K562 (cell line): ENCODE data around the gene USP32. TPM values are rescaled to one million over a fixed set of nuclear protein-coding genes. Genes with fewer than 3 reads are reported as not detected.

ENCODE experiments used
- COPS2 ChIP-seq: fragments of 450-650 bp; conservative IDR thresholded peaks from 2 replicates; pipeline ENCODE4 v1.6.1; 2016; ENCODE audit warnings: mild to moderate bottlenecking, moderate library complexity
- EGR1 ChIP-seq: fragments of 450-650 bp; conservative IDR thresholded peaks from 2 replicates; pipeline ENCODE4 v1.6.1; 2017; ENCODE audit warnings: mild to moderate bottlenecking
- HLTF ChIP-seq: fragments of 450-650 bp; IDR thresholded peaks from 2 replicates; pipeline ENCODE4 v1.6.1; 2016
- HMGN3 ChIP-seq: IDR thresholded peaks from 2 replicates; pipeline ENCODE4 v1.6.1; 2011; ENCODE audit warnings: borderline replicate concordance, low read depth, mild to moderate bottlenecking, mixed read lengths, low read length; ENCODE audit not compliant: insufficient read length; ENCODE audit errors: extremely low read depth
- L3MBTL2 ChIP-seq: fragments of 450-650 bp; IDR thresholded peaks from 2 replicates; pipeline ENCODE4 v1.6.1; 2016; ENCODE audit warnings: mild to moderate bottlenecking, moderate library complexity
- NEUROD1 ChIP-seq: fragments of 150-350 bp; IDR thresholded peaks from 2 replicates; pipeline ENCODE4 v1.6.1; 2014; ENCODE audit warnings: borderline replicate concordance, low read length, low read depth; ENCODE audit not compliant: partially characterized antibody
- OTX1 ChIP-seq: fragments of 450-650 bp; formaldehyde crosslinking; IDR thresholded peaks from 2 replicates; pipeline ENCODE4 v1.4.0; 2022; ENCODE audit warnings: mild to moderate bottlenecking
- POLR2A ChIP-seq: fragments of 450-650 bp; conservative IDR thresholded peaks from 2 replicates; pipeline ENCODE4 v1.6.1; 2016
- SIN3B ChIP-seq: fragments of 450-650 bp; IDR thresholded peaks from 2 replicates; pipeline ENCODE4 v1.6.1; 2017; ENCODE audit warnings: low read depth, mild to moderate bottlenecking, moderate library complexity
- STAT5A ChIP-seq: IDR thresholded peaks from 2 replicates; pipeline ENCODE4 v1.6.1; 2012; ENCODE audit warnings: low read length, inconsistent platforms, borderline replicate concordance
- SUPT5H ChIP-seq: fragments of 450-650 bp; IDR thresholded peaks from 2 replicates; pipeline ENCODE4 v1.6.1; 2016
- TAF9B ChIP-seq: fragments of 450-650 bp; IDR thresholded peaks from 2 replicates; pipeline ENCODE4 v1.6.1; 2018; ENCODE audit warnings: mild to moderate bottlenecking; ENCODE audit not compliant: partially characterized antibody
- TBL1XR1 ChIP-seq, 2 experiments: IDR thresholded peaks; 2 replicates each; pipeline ENCODE4 v1.6.1; 2012; ENCODE audit warnings: improper control_type of control experiment in 2 of 2, low read length in 2 of 2, mild to moderate bottlenecking in 1 of 2
- ZC3H8 ChIP-seq: fragments of 450-650 bp; IDR thresholded peaks from 2 replicates; pipeline ENCODE4 v1.6.1; 2017
- ZNF212 ChIP-seq: fragments of 450-650 bp; formaldehyde crosslinking; IDR thresholded peaks from 2 replicates; pipeline ENCODE4 v1.4.0; 2020; ENCODE audit warnings: mild to moderate bottlenecking
- ZNF384 ChIP-seq: IDR thresholded peaks from 2 replicates; pipeline ENCODE4 v1.6.1; 2012; ENCODE audit warnings: low read depth, low read length, improper control_type of control experiment
- ZNF431 ChIP-seq: sonication (generic); formaldehyde crosslinking; IDR thresholded peaks from 2 replicates; pipeline ENCODE4 v1.8.0; 2022; ENCODE audit warnings: mild to moderate bottlenecking, missing genetic modification reagents
- polyA plus RNA-seq, 8 experiments: library from polyadenylated mRNA; depleted of rRNA in 4 of 8; stranded (reverse) in 5 of 8; unstranded in 3 of 8; fragments of >200 nt; fragmentation: Nextera tagmentation in 2 of 8; fragmentation: Illumina TruSeq in 1 of 8; extraction: Ambion mirVana in 2 of 8; extraction: Trizol in 1 of 8; gene quantifications; 2 replicates each; pipeline versions ENCODE4 v1.2.1 to v1.2.3, GENCODE V29; 2011 to 2014; ENCODE audit warnings: inconsistent platforms in 1 of 8, missing spikeins in 1 of 8
- total RNA-seq, 7 experiments: library from RNA; depleted of rRNA in 6 of 7; stranded (reverse); fragments of >200 nt in 6 of 7; fragmentation: Illumina TruSeq in 2 of 7; extraction: Trizol in 2 of 7; gene quantifications; 2 replicates each; pipeline versions ENCODE4 v1.2.1 to v1.2.3, GENCODE V29; 2011 to 2021; ENCODE audit warnings: low replicate concordance in 1 of 7
- TF ChIP-seq, protein P1 (sequence below), 2 experiments: fragments of 450-650 bp in 1 of 2; sonication (generic) in 1 of 2; formaldehyde crosslinking in 1 of 2; IDR thresholded peaks; 2 replicates each; pipeline versions ENCODE4 v1.7.1 to v1.9.0; 2016 to 2022; ENCODE audit warnings: inconsistent platforms in 1 of 2, mild to moderate bottlenecking in 1 of 2, missing genetic modification reagents in 1 of 2
- TF ChIP-seq, protein P2 (sequence below): fragments of 200-800 bp; sonication (Bioruptor generic); IDR thresholded peaks from 2 replicates; pipeline ENCODE4 v1.6.1; 2017; ENCODE audit warnings: missing genetic modification characterization, missing compliant biosample characterization
- TF ChIP-seq, protein P3 (sequence below): IDR thresholded peaks from 2 replicates; pipeline ENCODE4 v1.6.1; 2011; ENCODE audit not compliant: insufficient read length; ENCODE audit errors: extremely low read depth

USP32 gene
- total and polyA plus RNA-seq, 9 of the 15 experiments (the other 6 are each of a cell fraction or from before 2014, with no cell fraction given) = 18.0 to 69.3 (median 47.1) TPM

DNA sequence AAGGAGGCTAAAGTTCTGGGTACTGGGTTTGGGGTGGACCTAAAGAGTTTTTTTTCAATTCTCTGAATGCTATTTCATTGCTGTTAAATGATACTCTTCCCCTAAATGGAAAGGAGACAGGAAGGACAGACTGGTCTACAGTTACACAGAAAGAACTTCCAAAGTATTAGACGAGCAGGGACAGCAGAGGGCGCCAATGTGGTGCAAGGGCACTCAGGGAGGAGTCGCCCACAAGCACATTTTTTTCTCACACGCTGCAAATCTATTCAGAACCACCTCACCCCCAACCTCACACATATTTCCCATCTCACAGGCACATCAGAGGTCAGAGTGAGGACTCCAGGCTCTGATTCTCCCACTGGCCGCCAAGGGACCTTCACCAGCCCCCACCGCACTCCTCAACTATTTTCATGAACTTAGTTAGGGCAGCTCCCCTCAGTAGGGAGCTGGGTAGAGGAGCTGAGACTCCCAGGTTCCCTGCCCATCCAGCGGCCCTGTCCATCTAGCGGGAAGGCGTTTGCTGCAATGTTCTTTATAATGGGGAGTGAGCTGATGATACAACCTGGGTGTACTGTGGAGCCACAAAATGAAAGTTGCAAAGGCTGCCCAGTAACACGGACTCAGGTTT lies 248.9 kb downstream of the USP32 start (continued):
- TF ChIP-seq, protein P1, sequence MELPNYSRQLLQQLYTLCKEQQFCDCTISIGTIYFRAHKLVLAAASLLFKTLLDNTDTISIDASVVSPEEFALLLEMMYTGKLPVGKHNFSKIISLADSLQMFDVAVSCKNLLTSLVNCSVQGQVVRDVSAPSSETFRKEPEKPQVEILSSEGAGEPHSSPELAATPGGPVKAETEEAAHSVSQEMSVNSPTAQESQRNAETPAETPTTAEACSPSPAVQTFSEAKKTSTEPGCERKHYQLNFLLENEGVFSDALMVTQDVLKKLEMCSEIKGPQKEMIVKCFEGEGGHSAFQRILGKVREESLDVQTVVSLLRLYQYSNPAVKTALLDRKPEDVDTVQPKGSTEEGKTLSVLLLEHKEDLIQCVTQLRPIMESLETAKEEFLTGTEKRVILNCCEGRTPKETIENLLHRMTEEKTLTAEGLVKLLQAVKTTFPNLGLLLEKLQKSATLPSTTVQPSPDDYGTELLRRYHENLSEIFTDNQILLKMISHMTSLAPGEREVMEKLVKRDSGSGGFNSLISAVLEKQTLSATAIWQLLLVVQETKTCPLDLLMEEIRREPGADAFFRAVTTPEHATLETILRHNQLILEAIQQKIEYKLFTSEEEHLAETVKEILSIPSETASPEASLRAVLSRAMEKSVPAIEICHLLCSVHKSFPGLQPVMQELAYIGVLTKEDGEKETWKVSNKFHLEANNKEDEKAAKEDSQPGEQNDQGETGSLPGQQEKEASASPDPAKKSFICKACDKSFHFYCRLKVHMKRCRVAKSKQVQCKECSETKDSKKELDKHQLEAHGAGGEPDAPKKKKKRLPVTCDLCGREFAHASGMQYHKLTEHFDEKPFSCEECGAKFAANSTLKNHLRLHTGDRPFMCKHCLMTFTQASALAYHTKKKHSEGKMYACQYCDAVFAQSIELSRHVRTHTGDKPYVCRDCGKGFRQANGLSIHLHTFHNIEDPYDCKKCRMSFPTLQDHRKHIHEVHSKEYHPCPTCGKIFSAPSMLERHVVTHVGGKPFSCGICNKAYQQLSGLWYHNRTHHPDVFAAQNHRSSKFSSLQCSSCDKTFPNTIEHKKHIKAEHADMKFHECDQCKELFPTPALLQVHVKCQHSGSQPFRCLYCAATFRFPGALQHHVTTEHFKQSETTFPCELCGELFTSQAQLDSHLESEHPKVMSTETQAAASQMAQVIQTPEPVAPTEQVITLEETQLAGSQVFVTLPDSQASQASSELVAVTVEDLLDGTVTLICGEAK (IDR thresholded peaks at IDR 0.05) = no peak
- TF ChIP-seq, protein P1 (CRISPR knock-in tag; IDR thresholded peaks at IDR 0.05) = no peak
- TF ChIP-seq COPS2 (no peak), SUPT5H (no peak), HLTF (no peak), L3MBTL2 (no peak), ZNF384 (peak; percentile 96), POLR2A (no peak), ZNF431 (no peak), ZNF212 (CRISPR knock-in tag) (no peak), NEUROD1 (no peak), TBL1XR1 (IDR thresholded peaks at IDR 0.05; ENCODE audit: low read length in 2 of 2) (no peak), HMGN3 (no peak), SIN3B (no peak), TAF9B (no peak), OTX1 (CRISPR knock-in tag) (no peak), STAT5A (no peak), ZC3H8 (no peak), EGR1 (no peak)
- TF ChIP-seq, protein P2, sequence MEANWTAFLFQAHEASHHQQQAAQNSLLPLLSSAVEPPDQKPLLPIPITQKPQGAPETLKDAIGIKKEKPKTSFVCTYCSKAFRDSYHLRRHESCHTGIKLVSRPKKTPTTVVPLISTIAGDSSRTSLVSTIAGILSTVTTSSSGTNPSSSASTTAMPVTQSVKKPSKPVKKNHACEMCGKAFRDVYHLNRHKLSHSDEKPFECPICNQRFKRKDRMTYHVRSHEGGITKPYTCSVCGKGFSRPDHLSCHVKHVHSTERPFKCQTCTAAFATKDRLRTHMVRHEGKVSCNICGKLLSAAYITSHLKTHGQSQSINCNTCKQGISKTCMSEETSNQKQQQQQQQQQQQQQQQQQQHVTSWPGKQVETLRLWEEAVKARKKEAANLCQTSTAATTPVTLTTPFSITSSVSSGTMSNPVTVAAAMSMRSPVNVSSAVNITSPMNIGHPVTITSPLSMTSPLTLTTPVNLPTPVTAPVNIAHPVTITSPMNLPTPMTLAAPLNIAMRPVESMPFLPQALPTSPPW = peak; percentile 37; the same call in 1 of the 2 replicates
- TF ChIP-seq, protein P3, sequence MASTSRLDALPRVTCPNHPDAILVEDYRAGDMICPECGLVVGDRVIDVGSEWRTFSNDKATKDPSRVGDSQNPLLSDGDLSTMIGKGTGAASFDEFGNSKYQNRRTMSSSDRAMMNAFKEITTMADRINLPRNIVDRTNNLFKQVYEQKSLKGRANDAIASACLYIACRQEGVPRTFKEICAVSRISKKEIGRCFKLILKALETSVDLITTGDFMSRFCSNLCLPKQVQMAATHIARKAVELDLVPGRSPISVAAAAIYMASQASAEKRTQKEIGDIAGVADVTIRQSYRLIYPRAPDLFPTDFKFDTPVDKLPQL = no peak
